ENCODE data around the gene TRPM6. TPM values are rescaled to one million over a fixed set of nuclear protein-coding genes. Genes with fewer than 3 reads are reported as not detected.

The TRPM6 gene
- total RNA-seq, 2 experiments from 2014 or later = not detected

GRCh38 chr9:74742792-74743730, 144.7 kb downstream of the TRPM6 start:
- ATAC-seq (ENCODE audit: low read depth) (no peak), DNase-seq (no peak)
- no peaks in the 10 kb centered on the region for H3K36me3 Mint-ChIP-seq
- no peak overlapping the region for H3K27ac Mint-ChIP-seq
- H3K9me3 Mint-ChIP-seq = no peaks in the 10 kb centered on the region
- peaks cover 2% of the 10 kb centered on the region for H3K4me1 Mint-ChIP-seq
- H3K27me3 Mint-ChIP-seq = peaks cover 18% of the 10 kb centered on the region
- H3K4me3 Mint-ChIP-seq = no peak overlapping the region
- POLR2A ChIA-PET = no interaction called here

- H3K9me3 Mint-ChIP-seq = no peaks in the 10 kb centered on the region
- no peak overlapping the region for H3K4me3 Mint-ChIP-seq
- H3K36me3 Mint-ChIP-seq = no peaks in the 10 kb centered on the region
- peaks cover 18% of the 10 kb centered on the region for H3K27me3 Mint-ChIP-seq
- DNase-seq = no peak
- H3K4me1 Mint-ChIP-seq = peaks cover 2% of the 10 kb centered on the region
- POLR2A ChIA-PET = no interaction called here
- H3K27ac Mint-ChIP-seq = no peak overlapping the region
- no peak for ATAC-seq (ENCODE audit: low read depth)
Observed at GRCh38 chr9:74742191-74742790, 145.4 kb downstream of the TRPM6 start.

GRCh38 chr9:74736646-74737045, 151.1 kb downstream of the TRPM6 start:
- Mint-ChIP-seq H3K36me3 (no peaks in the 10 kb centered on the region), H3K9me3 (no peaks in the 10 kb centered on the region), H3K27ac (no peak overlapping the region), H3K4me3 (no peak overlapping the region), H3K27me3 (peaks cover 8% of the 10 kb centered on the region), H3K4me1 (peaks cover 2% of the 10 kb centered on the region)
- POLR2A ChIA-PET = no interaction called here
- no peak for ATAC-seq (ENCODE audit: low read depth)
- no peak for DNase-seq

GRCh38 chr9:74735761-74736160, 152.0 kb downstream of the TRPM6 start:
- peak overlapping the region; percentile 60 for H3K4me3 Mint-ChIP-seq
- H3K27me3 Mint-ChIP-seq = peaks cover 4% of the 10 kb centered on the region
- no peaks in the 10 kb centered on the region for H3K9me3 Mint-ChIP-seq
- H3K36me3 Mint-ChIP-seq = no peaks in the 10 kb centered on the region
- peaks cover 2% of the 10 kb centered on the region for H3K4me1 Mint-ChIP-seq
- no peak for ATAC-seq (ENCODE audit: low read depth)
- DNase-seq = no peak
- POLR2A ChIA-PET = no interaction called here
- no peak overlapping the region for H3K27ac Mint-ChIP-seq

GRCh38 chr9:74729136-74729695, 158.5 kb downstream of the TRPM6 start:
- POLR2A ChIA-PET = no interaction called here

GRCh38 chr9:74728176-74728575, 159.5 kb downstream of the TRPM6 start:
- no peak overlapping the region for H3K27ac Mint-ChIP-seq

More at GRCh38 chr9:74729136-74729695, 158.5 kb downstream of the TRPM6 start:
- peaks cover 13% of the 10 kb centered on the region for H3K27me3 Mint-ChIP-seq
- ATAC-seq (ENCODE audit: low read depth) (no peak), DNase-seq (no peak)
- H3K36me3 Mint-ChIP-seq = no peaks in the 10 kb centered on the region
- no peaks in the 10 kb centered on the region for H3K9me3 Mint-ChIP-seq
- H3K27ac Mint-ChIP-seq = no peak overlapping the region
- H3K4me3 Mint-ChIP-seq = no peak overlapping the region
- H3K4me1 Mint-ChIP-seq = no peaks in the 10 kb centered on the region

GRCh38 chr9:74726581-74726980, 161.1 kb downstream of the TRPM6 start:
- no peak overlapping the region for H3K27ac Mint-ChIP-seq
- no peak for ATAC-seq (ENCODE audit: low read depth)
- no peaks in the 10 kb centered on the region for H3K9me3 Mint-ChIP-seq
- H3K4me1 Mint-ChIP-seq = no peaks in the 10 kb centered on the region
- H3K4me3 Mint-ChIP-seq = no peak overlapping the region
- POLR2A ChIA-PET = no interaction called here
- H3K27me3 Mint-ChIP-seq = peaks cover 15% of the 10 kb centered on the region
- H3K36me3 Mint-ChIP-seq = no peaks in the 10 kb centered on the region
- DNase-seq = no peak

More at GRCh38 chr9:74728176-74728575, 159.5 kb downstream of the TRPM6 start:
- Mint-ChIP-seq H3K4me3 (no peak overlapping the region), H3K27me3 (peaks cover 15% of the 10 kb centered on the region), H3K4me1 (no peaks in the 10 kb centered on the region), H3K9me3 (no peaks in the 10 kb centered on the region), H3K36me3 (no peaks in the 10 kb centered on the region)
- DNase-seq = no peak
- no peak for ATAC-seq (ENCODE audit: low read depth)
- POLR2A ChIA-PET = no interaction called here

- Mint-ChIP-seq H3K36me3 (no peaks in the 10 kb centered on the region), H3K27ac (no peak overlapping the region), H3K4me3 (no peak overlapping the region), H3K27me3 (peaks cover 14% of the 10 kb centered on the region), H3K9me3 (no peaks in the 10 kb centered on the region), H3K4me1 (no peaks in the 10 kb centered on the region)
- DNase-seq (no peak), ATAC-seq (ENCODE audit: low read depth) (no peak)
- POLR2A ChIA-PET = no interaction called here
Observed at GRCh38 chr9:74724317-74724716, 163.4 kb downstream of the TRPM6 start.

- Mint-ChIP-seq H3K27me3 (peaks cover 11% of the 10 kb centered on the region), H3K4me3 (no peak overlapping the region), H3K36me3 (no peaks in the 10 kb centered on the region), H3K9me3 (no peaks in the 10 kb centered on the region), H3K27ac (no peak overlapping the region), H3K4me1 (no peaks in the 10 kb centered on the region)
- ATAC-seq (ENCODE audit: low read depth) = no peak
- POLR2A ChIA-PET = no interaction called here
- no peak for DNase-seq
Observed at GRCh38 chr9:74721696-74722660, 165.7 kb downstream of the TRPM6 start.

GRCh38 chr9:74719306-74719705, 168.4 kb downstream of the TRPM6 start:
- no peak for ATAC-seq (ENCODE audit: low read depth)
- DNase-seq = no peak
- Mint-ChIP-seq H3K4me1 (no peaks in the 10 kb centered on the region), H3K36me3 (no peaks in the 10 kb centered on the region), H3K4me3 (no peak overlapping the region), H3K27ac (no peak overlapping the region), H3K9me3 (no peaks in the 10 kb centered on the region), H3K27me3 (peaks cover 5% of the 10 kb centered on the region)
- POLR2A ChIA-PET = no interaction called here

- no peak overlapping the region for H3K4me3 Mint-ChIP-seq
- H3K36me3 Mint-ChIP-seq = no peaks in the 10 kb centered on the region
- H3K9me3 Mint-ChIP-seq = no peaks in the 10 kb centered on the region
- peaks cover 5% of the 10 kb centered on the region for H3K27me3 Mint-ChIP-seq
- no peak for DNase-seq
- POLR2A ChIA-PET = no interaction called here
- no peak overlapping the region for H3K27ac Mint-ChIP-seq
- no peaks in the 10 kb centered on the region for H3K4me1 Mint-ChIP-seq
- ATAC-seq (ENCODE audit: low read depth) = no peak
Observed at GRCh38 chr9:74718709-74719108, 169.0 kb downstream of the TRPM6 start.

- no peak for DNase-seq
- Mint-ChIP-seq H3K9me3 (no peaks in the 10 kb centered on the region), H3K27me3 (peaks cover 3% of the 10 kb centered on the region), H3K36me3 (no peaks in the 10 kb centered on the region), H3K4me3 (no peak overlapping the region), H3K27ac (no peak overlapping the region), H3K4me1 (no peaks in the 10 kb centered on the region)
- no peak for ATAC-seq (ENCODE audit: low read depth)
- POLR2A ChIA-PET = no interaction called here
Observed at GRCh38 chr9:74711341-74711740, 176.4 kb downstream of the TRPM6 start.

- H3K27ac Mint-ChIP-seq = no peak overlapping the region
- DNase-seq = no peak
- ATAC-seq (ENCODE audit: low read depth) = no peak
- no peak overlapping the region for H3K4me3 Mint-ChIP-seq
- no peaks in the 10 kb centered on the region for H3K9me3 Mint-ChIP-seq
- H3K27me3 Mint-ChIP-seq = peaks cover 9% of the 10 kb centered on the region
- H3K36me3 Mint-ChIP-seq = no peaks in the 10 kb centered on the region
- H3K4me1 Mint-ChIP-seq = no peaks in the 10 kb centered on the region
- POLR2A ChIA-PET = no interaction called here
Observed at GRCh38 chr9:74697535-74697934, 190.2 kb downstream of the TRPM6 start.

All from activated naive CD8-positive, alpha-beta T cell treated with anti-CD3 and anti-CD28 coated beads, Interleukin-2, amount 10 ng/mL, durations not matched to agents 7 days and 5 days (primary cell).